ENCODE results near the gene GATAD2A.

Gene GATAD2A

DNA sequence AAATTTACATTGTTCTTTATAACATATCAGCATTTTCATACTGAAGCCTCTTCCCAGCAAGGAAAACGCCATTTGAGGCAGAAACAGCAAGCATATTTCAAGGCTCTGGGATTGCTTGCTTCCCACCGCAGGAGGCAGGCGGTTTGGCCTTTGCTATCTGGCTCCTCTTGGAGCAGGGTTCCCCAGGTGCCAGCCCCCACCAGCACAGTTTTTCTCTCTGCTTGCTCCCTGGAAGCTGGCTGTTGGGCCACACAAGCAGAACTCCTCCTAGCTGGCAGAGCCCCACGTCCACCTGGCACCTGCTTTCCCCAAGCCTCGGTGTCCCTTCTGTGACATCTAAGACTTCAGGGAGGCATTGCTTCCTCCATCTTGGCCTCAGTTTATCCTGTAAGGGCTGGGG lies 16.7 kb downstream of the GATAD2A start:
- no peak for DNase-seq

DNA sequence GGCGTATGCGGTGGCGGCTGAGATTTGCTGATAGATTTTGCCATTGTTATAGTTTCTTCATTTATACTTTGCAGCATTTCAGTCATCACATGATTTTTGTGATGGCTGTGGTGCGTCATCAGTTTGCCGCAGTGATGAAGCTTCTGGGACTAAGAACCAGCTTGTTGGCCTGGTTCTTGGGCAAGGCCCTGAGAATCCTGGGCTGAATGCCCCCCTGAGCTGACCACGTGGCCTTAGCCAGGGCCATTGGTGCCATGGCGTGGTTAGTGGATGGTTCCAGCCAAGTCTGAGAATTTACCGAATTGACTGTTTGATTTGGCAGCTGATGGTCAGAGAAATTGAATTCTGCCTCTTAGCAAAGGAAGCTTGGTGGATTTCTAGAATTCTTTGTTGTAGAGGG lies 17.8 kb downstream of the GATAD2A start:
- DNase-seq: no peak

DNA sequence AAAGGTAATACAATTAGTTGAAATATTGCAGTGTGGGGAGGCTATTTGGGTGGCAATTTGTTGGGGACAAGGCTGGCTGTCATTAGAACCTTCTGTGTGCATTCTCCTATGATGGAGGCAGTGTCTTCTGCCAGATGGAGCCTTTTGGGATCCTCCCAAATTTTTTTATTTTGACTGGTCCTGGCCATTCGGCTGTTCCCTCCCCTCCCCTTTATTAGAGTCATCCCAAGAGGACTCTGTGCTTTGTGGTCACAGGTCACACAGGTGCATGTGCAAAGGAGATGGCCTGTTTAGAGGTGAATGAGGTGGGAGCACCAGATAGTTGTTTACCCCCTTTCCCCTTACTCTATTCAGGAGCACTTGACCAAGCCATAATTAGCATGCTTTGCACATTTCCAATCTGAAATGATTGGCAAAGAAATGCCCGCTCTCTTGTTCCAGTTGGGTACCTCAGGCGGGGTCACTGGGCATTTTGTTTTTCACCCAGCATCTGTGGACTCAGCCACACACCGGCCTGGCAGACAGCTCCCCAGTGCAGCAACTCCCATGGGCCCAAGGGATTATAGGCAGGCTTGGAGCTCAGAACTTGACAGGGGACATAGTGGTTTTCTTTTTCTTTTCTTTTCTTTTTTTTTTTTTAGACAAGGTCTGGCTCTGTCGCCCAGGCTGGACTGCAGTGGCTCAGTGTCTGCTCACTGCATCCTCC lies 19.8 kb downstream of the GATAD2A start:
- no peak for DNase-seq

DNA sequence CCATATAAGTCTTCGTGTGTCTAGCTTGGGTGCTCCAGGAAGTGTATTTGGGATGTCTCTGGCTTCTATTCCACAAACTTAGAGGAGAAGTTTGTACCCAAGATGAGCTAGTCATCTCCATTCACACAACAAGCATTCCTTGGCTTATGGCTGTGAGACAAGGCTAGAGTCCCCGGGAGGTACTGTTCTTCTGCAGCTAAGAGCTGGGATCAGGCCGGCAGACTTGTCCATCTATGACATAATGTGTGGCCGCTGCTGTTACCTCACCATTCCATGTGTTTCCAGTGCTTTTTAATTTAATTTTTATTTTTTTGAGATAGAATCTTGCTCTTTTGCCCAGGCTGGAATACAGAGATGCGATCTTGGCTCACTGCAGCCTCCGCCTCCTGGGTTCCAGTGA lies 20.7 kb downstream of the GATAD2A start:
- no peak for DNase-seq

DNA sequence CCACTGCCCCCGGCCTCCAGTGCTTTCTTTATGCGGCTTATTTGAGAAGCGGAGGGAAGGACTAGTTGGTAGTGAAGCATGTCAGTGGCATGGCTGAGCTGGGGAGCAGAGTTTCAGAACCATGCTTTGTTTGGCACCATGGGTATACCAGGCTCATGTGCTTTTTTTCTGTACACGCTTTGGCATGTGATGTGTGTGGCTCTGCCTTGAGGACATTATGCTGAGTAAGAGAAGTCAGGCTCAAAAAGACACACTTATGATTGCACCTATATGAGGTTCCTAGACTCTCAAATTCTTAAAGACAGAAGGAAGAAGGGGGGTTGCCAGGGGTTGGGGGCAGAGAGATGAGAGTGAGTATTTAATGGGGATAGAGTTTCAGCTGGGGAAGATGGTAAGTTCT lies 21.3 kb downstream of the GATAD2A start:
- no peak for DNase-seq

DNA sequence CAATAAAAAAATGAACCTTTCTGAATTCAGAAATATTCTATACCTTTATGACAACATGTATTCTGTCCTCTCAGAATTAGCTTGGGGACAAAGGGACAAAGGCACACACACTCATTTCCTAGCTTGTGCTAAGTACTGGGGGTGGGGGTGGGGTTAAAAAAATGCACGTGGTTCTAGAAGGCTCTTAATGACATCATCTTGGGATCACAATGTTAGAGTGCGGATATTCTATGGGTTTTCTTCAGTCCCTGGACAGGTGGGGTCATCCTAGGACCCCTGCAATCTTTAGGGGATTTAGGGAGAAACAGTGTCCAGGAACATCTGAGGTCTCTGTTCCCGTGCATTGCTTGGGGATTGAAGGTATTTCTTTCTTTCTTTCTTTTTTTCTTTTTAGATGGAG lies 21.8 kb downstream of the GATAD2A start:
- DNase-seq: no peak

DNA sequence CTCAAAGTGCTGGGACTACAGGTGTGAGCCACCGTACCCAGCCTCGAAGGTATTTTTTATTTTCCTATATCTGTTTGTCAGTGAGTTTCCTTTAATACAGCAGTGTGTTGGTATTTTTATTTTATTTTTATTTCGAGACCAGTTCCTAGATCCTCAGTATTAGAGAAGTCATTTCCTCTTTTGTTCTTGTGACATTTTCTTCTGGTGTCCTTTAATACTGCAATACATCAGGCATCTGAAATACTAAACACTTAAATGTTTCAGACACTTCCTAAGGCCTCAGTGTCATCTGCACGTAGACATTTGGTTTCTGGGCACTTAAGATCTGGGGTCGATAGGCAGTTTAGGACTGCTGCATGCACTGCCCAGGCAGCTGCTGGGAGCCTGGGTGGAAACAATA lies 22.5 kb downstream of the GATAD2A start:
- no peak for DNase-seq

DNA sequence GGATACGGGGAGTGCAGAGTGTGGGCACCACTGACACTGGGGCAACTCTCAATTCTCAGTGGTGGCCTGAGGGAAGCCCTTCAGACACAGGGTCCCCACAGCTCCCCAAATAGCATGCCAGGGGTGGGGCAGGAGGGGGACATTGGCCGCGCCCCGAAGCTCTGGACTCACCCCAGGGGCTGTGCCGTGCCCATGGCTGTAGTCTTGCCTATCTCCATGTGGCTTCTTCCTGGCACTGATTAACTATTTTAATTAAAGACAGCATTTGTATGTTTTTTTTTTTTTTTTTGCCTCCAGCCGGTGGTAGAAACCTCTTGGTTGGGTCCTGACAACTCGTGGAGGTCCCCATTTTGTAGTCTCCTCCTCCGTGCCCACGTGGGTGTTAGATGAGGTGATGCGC lies 23.3 kb downstream of the GATAD2A start:
- DNase-seq: no peak

DNA sequence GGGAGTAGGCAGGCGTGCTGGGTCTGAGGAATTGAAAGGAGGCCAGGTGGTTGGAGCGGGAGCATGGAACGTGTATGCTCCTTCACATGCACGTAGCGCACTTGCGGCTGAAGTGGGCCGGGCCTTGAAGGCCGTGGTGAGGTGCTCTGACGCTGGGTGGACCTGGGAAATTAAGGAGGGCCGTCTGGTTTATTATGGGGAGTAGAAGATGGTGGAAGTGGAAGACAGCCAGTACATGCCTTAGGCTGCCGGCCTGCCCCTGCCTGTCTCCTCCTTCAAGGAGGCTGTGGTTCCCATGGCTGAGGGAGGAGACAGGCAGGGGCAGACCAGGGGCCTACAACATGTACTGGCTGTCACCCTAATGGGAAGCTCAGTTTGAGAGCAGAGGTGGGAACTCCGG lies 23.9 kb downstream of the GATAD2A start:
- no peak for DNase-seq

DNA sequence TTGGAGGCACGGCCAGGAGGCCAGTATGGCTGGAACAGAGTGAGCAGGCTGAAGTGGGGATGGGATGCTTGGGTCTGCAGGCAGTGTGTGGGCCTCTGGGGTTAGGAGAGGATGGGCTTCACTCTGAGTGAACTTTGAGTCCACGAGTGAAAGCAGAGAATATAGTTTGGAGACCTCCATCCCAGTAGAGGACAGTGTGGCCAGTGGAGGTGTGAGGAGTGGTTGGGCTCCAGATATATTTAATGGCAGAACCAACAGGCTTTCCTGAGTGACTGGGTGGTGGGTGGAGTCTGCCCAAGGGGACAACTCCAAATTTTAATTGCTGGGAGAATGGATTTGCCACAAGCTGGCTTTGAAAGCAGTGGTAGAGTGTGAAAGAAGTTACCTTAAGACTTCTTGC lies 27.3 kb downstream of the GATAD2A start:
- no peak for DNase-seq

DNA sequence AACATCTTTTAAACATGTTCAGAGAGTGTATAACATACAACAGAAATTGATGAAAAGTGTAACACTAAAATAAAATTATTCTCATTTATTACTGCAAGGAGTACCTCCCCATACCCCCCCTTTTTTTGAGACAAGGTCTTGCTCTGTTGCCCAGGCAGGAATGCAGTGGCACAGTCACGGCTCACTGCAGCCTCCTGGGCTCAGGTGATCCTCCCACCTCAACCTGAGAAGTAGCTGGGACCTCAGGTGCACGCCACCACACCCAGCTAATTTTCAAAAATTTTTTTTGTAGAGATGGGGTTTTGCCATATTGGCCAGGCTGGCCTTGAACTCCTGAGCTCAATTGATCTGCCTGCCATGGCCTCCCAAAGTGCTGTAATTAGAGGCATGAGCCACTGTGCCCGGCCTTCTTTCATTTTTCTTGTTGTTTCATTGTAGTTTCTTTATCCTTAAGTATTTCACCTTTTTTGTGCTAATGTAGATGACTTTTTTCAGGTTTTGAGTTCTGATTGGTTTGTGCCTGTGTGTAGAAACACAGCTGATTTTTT lies 28.3 kb downstream of the GATAD2A start:
- DNase-seq: no peak

DNA sequence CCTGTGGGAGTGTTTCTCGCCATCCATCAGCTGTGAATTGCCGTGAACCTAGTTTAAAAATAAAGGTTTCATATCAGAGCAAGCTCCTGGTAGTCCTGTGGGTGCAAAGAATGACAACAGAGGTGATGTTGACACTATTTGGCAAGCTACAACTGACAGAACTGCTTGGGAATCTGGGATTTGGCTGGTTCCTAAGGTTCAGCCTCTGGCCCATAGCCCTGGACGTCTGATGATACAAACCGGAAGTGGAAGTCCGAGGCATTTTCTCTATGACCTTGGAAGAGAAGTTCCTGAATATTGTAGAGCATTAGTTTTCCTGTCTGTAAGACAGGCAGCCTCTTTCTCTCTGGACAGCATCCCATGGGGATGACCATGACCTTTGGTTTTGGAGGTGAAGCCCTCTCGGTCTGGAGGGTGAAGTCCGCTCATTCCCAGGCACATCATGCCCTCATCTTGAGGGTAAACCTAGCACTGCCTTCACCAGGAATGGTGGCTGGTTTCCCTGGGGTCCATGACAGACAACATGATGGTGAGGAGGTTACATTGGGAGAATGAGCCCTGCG lies 29.1 kb downstream of the GATAD2A start:
- no peak for DNase-seq

DNA sequence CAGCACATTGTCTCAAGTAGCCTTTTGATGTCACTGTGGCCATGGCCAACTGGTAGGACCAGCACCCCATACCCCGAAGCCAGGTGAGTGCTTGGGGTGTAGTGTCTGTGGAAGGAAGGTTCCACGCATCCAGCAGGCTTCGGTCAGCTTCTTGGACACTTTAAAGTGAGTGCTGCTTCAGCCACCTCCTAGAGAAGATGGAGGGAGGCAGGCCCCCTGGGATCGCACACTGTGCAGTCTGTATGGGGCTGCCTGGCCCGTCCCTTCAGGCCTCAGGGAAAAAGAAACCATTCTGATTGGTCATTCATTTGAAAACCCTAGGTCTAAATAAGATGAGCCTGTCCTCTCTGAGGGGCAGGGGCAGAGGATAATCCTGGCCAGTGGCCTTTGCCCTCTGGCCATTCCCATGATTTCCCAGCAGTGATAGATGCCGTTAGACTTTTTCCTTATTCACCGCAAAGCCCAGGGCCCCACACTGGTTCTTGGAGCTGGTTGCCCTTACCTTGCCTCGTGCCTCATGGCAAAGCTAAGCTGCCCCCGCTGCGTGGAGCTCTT lies 30.7 kb downstream of the GATAD2A start:
- DNase-seq: no peak

DNA sequence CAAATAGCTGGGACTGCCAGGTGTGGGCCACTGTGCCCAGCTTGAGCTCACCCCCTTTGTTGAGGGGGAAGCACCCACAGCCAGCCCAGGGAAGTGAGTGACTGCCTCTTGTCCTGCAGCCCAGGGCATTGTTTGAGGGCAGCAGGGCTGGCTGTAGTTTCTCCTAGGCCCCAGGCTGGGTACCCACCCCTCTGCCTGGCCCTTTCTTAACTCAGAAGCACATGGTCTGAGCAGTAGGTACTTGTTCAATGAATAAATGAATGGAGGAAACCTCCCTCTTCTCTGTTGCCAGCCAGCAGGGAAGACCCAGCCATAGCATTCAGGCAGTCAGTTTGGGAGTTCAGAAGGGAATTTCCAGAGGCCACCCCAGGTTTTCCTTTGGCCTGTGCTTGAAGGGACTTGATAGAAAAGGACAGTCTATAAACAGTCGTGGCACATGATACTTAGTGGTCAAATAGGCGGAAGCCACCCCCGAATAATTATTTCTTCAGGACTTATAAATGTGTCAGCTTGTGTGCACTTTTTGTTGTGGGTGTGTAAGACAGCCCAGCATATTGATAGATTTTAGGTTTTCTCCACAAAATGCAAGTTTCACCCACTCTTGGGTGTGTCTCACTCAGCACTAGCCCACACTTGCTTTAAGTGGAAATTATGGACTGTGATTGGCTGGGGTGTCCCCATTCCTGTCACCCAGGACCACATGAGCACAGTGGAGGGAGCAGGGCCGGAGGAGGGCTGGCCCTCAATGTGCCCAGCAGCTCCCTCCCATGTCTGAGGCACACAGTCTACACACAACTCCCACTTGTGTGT lies 33.1 kb downstream of the GATAD2A start:
- no peak for DNase-seq

DNA sequence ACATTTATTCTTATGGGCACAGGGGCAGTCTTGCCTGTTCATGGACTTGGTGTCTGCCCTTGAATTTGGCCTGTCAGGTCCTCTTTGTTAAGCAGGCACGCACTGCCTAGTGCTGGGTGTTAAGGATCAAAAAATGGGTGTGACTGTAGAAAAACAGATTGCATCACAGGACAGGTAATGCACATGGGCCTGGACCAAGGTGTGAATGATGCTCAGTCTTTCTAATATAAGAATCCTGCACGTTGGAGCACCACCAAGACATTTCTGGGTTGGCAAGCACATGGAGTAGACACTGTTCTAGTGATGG lies 33.7 kb downstream of the GATAD2A start:
- no peak for DNase-seq

DNA sequence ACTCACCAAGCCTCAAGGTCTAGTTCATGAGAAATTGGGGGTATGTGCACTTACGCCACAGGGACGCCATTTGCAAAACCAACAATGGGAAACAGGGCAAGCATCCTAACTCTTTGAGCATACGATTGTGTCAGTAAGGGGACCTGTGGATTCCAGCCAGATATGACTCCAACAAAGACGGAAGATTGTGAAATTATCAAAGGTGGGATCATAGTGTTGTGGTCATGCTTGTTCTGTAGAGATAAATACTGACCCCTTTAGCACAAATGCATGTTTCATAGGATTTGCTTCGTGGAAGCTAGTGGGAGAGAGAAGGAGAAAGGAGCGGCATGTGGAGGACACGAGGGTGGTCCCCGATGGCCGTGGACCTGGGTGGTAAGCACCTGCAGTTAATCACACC lies 37.8 kb downstream of the GATAD2A start:
- no peak for DNase-seq

DNA sequence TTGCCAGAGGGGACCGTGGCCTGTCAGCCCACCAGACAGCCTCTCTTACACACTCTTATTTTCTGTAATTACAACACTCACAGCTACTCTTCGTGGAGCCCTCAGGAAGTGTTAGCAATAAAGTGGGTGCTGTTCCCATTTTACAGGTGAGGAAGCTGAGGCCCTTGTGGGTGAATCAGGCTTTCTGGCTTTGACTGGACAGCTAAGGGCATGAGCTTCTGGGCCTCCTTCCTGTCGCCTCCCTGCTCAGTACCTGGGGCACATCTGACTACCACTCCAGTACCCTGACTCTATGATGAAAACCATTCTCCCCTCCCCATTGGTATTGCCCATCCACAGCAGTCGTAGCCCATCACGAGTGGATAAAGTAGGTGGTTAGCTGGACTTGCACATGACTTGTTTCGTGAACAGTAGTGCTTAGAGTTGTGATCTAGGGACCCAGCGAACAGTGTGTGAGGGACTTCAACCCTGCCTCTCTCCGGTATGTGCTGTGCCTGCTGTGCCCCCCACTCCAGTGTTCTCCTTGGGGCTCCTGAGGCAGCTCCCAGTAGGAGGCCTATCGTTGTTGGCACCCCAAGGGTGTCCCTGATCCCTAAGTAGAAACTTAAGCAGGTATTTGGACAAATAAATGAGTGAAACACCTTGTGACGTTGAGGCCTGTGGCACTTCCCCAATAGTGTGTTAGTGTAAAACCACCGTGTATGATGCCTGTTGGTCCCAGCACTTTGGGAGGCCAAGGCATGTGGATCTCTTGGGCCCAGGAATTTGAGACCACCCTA lies 38.6 kb downstream of the GATAD2A start:
- no peak for DNase-seq

DNA sequence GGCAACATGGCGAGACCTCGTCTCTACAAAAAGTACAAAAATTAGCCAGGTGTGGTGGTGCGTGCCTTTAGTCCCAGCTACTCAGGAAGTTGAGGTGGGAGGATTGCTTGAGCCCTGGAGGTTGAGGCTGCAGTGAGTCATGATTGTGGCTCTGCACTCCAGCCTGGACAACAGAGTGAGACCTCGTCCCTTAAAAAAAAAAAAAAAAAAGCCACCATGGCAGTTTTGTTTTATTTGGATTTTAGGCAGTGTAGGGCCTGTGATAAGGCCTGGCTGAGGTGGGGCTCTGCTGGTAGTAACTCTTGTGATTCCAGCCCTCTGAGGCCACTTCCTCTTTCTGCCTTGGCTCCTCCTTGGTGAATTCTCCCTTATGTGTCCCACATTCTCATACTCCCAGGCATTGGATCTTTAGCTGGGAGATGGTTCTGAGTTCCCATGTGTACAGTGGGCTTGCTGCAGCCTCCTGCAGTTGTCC lies 39.2 kb downstream of the GATAD2A start:
- DNase-seq: no peak

DNA sequence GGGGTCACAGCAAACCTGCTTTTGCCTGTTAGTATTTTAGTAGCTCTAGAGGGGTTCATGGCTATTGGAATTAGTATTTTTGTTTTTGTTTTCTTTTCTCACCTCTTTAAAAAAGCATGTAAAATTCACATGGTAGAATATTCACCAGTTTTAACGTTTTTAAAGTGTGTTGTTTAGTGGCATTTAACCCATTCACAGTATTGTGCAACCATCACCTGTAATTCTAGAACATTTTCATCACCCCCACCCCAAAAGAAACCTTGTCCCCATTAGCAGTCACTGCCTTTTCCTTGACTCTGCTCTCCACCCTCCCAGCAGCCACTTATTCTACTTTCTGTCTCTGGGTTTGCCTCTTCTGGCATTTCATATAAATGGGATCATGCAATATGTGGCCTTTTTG lies 39.8 kb downstream of the GATAD2A start:
- DNase-seq: no peak

DNA sequence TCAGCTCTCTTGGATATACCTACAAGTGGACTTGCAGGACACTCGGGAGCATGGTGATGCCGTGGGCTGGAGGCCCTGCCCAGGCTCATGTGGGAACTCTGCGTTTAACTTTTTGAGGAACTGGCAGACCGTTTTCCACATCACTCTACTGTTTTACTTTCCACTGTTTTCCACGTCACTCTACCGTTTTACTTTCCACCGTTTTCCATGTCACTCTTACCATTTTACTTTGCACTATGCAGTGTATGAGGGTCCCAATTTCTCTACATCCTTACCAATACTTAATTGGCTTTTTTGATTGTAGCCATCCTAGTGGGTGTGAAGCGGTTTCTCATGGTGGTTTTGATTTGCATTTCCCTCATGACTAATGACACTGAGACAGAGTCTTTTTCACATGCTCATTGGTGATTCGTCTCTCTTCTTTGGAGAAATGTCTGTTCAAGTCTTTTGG lies 40.5 kb downstream of the GATAD2A start:
- no peak for DNase-seq

DNA sequence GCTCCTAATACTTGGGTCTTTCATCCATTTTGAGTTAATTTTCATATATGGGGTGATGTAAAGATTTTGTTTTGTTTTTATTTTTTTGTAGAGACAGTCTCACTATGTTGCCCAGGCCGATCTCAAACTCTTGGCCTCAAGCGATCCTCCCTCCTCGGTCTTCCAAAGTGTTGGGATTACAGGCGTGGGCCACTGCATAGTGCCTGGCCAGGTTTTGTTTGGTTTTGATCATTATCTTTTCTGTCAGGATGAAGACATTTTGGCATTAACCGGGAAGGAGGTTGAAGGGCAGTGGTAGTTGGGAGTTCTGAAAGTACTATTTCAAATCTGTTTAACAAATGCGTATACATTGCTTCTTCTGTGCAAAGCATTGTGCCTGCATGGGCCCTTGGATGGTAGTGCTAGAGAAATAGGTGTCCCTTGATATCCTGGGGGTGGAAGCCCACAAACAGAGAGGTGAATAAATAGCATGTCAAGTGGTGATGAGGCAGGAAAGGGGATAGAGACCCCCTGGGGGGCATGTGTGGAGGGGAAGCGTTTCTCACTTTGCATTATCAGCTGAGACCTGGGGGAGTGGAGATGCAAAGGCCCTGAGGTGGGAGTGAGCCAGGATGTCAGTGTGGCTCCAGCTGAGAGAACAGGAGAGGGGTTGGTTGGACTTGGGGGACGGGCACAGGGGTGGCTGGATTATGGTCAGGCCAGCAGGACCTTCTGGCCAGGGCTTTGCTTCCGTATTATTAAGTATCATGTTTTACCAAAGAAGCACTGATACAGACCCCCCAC lies 41.4 kb downstream of the GATAD2A start:
- no peak for DNase-seq
